RWPE1 (cell line): ENCODE results near the gene EFS.

Experiments used
- CTCF ChIA-PET: fragments of 350-600 bp; sonication (Branson Sonifier 250); formaldehyde crosslinking; extraction: SDS; loops from one replicate; lab custom pipeline; 2021; lab: Yijun Ruan, JAX
- POLR2A ChIA-PET: fragments of 400-600 bp; formaldehyde crosslinking; extraction: SDS; loops from one replicate; lab custom pipeline; 2020; ENCODE audit warnings: antibody characterized with exemption; ENCODE audit not compliant: low non-redundant PET; lab: Yijun Ruan, JAX
- DNase-seq: peaks from one replicate; pipeline ENCODE4 v3.0.0; 2012; ENCODE audit warnings: low spot score
- H3K27ac ChIP-seq: fragments of 450-650 bp; 2 replicates; pipeline ENCODE4 v1.5.1; 2017
- CTCF ChIP-seq: fragments of 450-650 bp; conservative IDR thresholded peaks from 2 replicates; pipeline ENCODE4 v1.5.1; 2017; ENCODE audit warnings: low read depth, mild to moderate bottlenecking

The EFS gene

GRCh38 chr14:23375527-23376251 is 10.7 kb upstream of the EFS start:
- POLR2A ChIA-PET: no interaction called here
- TF ChIP-seq CTCF: no peak
- DNase-seq: no peak
- no peak overlapping the region for H3K27ac ChIP-seq
- CTCF ChIA-PET: interaction anchor here (0.5 to 0.9 kb wide), 4 partner anchors 16 to 201 kb away, joined by 3 to 8 read pairs (median 4); no protein-coding TSS in a partner anchor

- POLR2A ChIA-PET: no interaction called here
Observed at GRCh38 chr14:23373041-23373440, 8.1 kb upstream of the EFS start.

GRCh38 chr14:23372509-23372908 is 7.5 kb upstream of the EFS start, which contains the start of gene IL25:
Gene IL25, plus strand, starts transcription at chr14:23372809.
- no peak within 1 kb of the TSS for H3K27ac ChIP-seq
- no peak for TF ChIP-seq CTCF
- DNase-seq: no peak
- ChIA-PET POLR2A (no interaction called here), CTCF (interaction anchor here (0.8 kb wide), 1 partner anchor 26 kb away, joined by 3 read pairs; no protein-coding TSS in a partner anchor)

More at GRCh38 chr14:23373041-23373440, 8.1 kb upstream of the EFS start:
- CTCF ChIA-PET: interaction anchor here (0.6 to 0.8 kb wide), 2 partner anchors 27 to 73 kb away, joined by 3 to 9 read pairs; no protein-coding TSS in a partner anchor
- TF ChIP-seq CTCF: no peak
- H3K27ac ChIP-seq: no peak overlapping the region
- DNase-seq: no peak

GRCh38 chr14:23371865-23372264 is 6.9 kb upstream of the EFS start:
- no peak overlapping the region for H3K27ac ChIP-seq
- ChIA-PET POLR2A (no interaction called here), CTCF (no interaction called here)
- TF ChIP-seq CTCF: no peak
- DNase-seq: no peak

- POLR2A ChIA-PET: interaction anchor here (1.0 kb wide), 1 partner anchor 13 kb away, joined by 3 read pairs; no protein-coding TSS in a partner anchor
Observed at GRCh38 chr14:23370221-23370620, 5.2 kb upstream of the EFS start.

More at GRCh38 chr14:23370221-23370620, 5.2 kb upstream of the EFS start:
- no peak for TF ChIP-seq CTCF
- CTCF ChIA-PET: interaction anchor here (0.8 to 1.9 kb wide), 3 partner anchors 8 to 18 kb away, joined by 3 to 10 read pairs (median 4); no protein-coding TSS in a partner anchor
- H3K27ac ChIP-seq: no peak overlapping the region
- DNase-seq: no peak
